Measurements from ENCODE around the gene GSTO2. TPM values are rescaled to one million over a fixed set of nuclear protein-coding genes. Genes with fewer than 3 reads are reported as not detected.
"Not testable (repeated sequence)": the region's sequence is repeated elsewhere in the genome, so short reads cannot be mapped to it uniquely, and the experiment has no call there.

GSTO2 gene
- total and polyA plus RNA-seq, 2 donors from 2014 or later, result 22.3 to 56.7 TPM

DNA sequence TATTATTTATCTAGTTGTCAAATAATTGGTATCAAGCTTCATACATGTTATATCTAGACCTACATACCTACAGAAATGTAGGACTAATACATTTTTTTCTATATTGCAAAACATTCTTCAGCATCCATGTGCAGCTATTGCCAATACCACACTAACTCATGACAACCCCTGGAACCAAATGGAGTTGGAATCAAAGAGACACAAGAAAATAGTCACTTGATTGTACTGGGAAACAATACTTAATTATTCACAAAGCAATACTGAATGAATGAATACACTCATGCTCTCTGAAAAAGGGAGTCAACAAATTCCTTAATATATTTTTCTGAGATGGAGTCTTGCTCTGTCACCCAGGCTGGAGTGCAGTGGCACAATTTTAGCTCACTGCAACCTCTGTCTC, 26.4 kb upstream of the GSTO2 start:
- intact Hi-C loops (cut with DNase I), result no loop called here
- TF ChIP-seq, protein P1, sequence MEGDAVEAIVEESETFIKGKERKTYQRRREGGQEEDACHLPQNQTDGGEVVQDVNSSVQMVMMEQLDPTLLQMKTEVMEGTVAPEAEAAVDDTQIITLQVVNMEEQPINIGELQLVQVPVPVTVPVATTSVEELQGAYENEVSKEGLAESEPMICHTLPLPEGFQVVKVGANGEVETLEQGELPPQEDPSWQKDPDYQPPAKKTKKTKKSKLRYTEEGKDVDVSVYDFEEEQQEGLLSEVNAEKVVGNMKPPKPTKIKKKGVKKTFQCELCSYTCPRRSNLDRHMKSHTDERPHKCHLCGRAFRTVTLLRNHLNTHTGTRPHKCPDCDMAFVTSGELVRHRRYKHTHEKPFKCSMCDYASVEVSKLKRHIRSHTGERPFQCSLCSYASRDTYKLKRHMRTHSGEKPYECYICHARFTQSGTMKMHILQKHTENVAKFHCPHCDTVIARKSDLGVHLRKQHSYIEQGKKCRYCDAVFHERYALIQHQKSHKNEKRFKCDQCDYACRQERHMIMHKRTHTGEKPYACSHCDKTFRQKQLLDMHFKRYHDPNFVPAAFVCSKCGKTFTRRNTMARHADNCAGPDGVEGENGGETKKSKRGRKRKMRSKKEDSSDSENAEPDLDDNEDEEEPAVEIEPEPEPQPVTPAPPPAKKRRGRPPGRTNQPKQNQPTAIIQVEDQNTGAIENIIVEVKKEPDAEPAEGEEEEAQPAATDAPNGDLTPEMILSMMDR (IDR thresholded peaks at IDR 0.05; ENCODE audit: borderline replicate concordance, extremely low read depth, insufficient read depth), result no peak

DNA sequence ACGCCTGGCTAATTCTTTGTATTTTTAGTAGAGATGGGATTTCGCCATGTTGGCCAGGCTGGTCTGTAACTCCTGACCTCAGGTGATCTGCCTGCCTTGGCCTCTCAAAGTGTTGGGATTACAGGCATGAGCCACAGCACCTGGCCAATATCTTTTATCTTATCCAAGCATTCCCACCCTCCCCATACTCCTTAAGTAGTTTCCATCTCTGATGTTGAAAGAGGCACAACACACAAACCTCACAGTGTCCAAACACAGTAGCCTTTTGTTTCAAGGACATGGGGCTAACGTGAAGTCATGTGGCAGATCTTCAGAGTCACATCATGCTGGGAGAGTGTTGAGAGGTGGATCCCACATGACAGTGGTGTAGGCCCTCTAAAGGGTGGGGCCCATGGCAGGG, 26.0 kb upstream of the GSTO2 start:
- DNase-seq; H3K27me3 ChIP-seq (ENCODE audit: control insufficient read depth, insufficient read depth, low read length); H3K9me3 ChIP-seq (ENCODE audit: control insufficient read depth in 2 of 3, insufficient read depth in 1 of 3, low read length in 3 of 3); H3K4me1 ChIP-seq (ENCODE audit: control insufficient read depth in 2 of 3, insufficient read depth in 2 of 3, low read depth in 1 of 3, low read length in 3 of 3); intact Hi-C loops (cut with DNase I); H3K9ac ChIP-seq (ENCODE audit: low read length in 3 of 3); FAIRE-seq; H3K36me3 ChIP-seq (ENCODE audit: control insufficient read depth in 2 of 3, insufficient read depth in 3 of 3, low read length in 3 of 3); H3K27ac ChIP-seq (ENCODE audit: low read depth in 2 of 2, low read length in 2 of 2); H3K4me3 ChIP-seq (ENCODE audit: low read length in 3 of 3): not testable (repeated sequence)

More for the DNA sequence above, 26.4 kb upstream of the GSTO2 start:
- H3K27ac ChIP-seq (ENCODE audit: low read depth in 2 of 2, low read length in 2 of 2), result no peak overlapping the region
- H3K27me3 ChIP-seq (ENCODE audit: control insufficient read depth, insufficient read depth, low read length), result no peaks in the 10 kb centered on the region
- DNase-seq (no peak), FAIRE-seq (no peak)
- no peak overlapping the region for H3K9ac ChIP-seq (ENCODE audit: low read length in 3 of 3)
- no peaks in the 10 kb centered on the region for H3K36me3 ChIP-seq (ENCODE audit: control insufficient read depth in 2 of 3, insufficient read depth in 3 of 3, low read length in 3 of 3)
- no peaks in the 10 kb centered on the region for H3K9me3 ChIP-seq (ENCODE audit: control insufficient read depth in 2 of 3, insufficient read depth in 1 of 3, low read length in 3 of 3)
- no peaks in the 10 kb centered on the region for H3K4me1 ChIP-seq (ENCODE audit: control insufficient read depth in 2 of 3, insufficient read depth in 2 of 3, low read depth in 1 of 3, low read length in 3 of 3)
- H3K4me3 ChIP-seq (ENCODE audit: low read length in 3 of 3), result no peak overlapping the region

DNA sequence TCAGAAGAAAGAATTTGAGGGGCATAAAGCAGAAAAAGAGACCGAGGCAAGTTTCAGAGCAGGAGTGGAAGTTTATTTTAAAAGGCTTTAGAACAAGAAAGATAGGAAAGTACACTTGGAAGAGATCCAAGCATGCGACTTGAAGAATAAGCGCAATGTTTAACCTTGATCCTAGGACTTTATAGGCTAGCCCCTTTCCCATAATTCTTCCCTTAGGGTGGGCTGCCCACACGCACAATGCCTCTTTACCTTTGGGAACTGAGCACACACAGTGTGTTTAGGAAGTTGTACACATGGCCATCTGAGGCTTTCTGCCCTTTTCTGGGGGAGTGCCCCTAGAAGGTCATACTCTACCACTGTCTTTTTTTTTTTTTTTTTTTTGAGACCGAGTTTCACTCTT, 25.5 kb upstream of the GSTO2 start:
- Histone ChIP-seq H3K27me3 (ENCODE audit: control insufficient read depth, insufficient read depth, low read length) (no peaks in the 10 kb centered on the region), H3K4me1 (ENCODE audit: control insufficient read depth in 2 of 3, insufficient read depth in 2 of 3, low read depth in 1 of 3, low read length in 3 of 3) (no peaks in the 10 kb centered on the region), H3K36me3 (ENCODE audit: control insufficient read depth in 2 of 3, insufficient read depth in 3 of 3, low read length in 3 of 3) (no peaks in the 10 kb centered on the region), H3K4me3 (ENCODE audit: low read length in 3 of 3) (no peak overlapping the region), H3K27ac (ENCODE audit: low read depth in 2 of 2, low read length in 2 of 2) (no peak overlapping the region), H3K9me3 (ENCODE audit: control insufficient read depth in 2 of 3, insufficient read depth in 1 of 3, low read length in 3 of 3) (no peaks in the 10 kb centered on the region), H3K9ac (ENCODE audit: low read length in 3 of 3) (no peak overlapping the region)
- DNase-seq (no peak), FAIRE-seq (no peak)
- intact Hi-C loops (cut with DNase I), result no loop called here
- TF ChIP-seq, protein P1 (IDR thresholded peaks at IDR 0.05; ENCODE audit: borderline replicate concordance, extremely low read depth, insufficient read depth), result no peak

DNA sequence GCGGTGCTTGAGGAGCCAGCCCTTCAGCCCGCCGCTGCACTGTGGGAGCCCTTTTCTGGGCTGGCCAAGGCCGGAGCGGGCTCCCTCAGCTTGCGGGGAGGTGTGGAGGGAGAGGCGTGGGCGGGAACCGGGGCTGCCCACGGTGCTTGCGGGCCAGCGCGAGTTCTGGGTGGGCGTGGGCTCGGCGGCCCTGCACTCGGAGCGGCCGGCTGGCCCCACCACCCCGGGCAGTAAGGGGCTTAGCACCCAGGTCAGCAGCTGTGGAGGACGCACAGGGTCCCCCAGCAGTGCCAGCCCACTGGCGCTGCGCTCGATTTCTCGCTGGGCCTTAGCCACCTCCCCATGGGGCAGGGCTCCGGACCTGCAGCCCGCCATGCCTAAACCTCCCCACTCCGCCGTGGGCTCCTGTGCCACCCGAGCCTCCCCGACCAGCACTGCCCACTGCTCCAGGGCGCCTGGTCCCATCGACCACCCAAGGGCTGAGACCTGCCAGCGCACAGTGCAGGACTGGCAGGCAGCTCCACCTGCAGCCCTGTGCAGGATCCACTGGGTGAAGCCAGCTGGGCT, 23.8 kb upstream of the GSTO2 start:
- H3K9ac ChIP-seq (ENCODE audit: low read length in 3 of 3), result no peak overlapping the region
- no peaks in the 10 kb centered on the region for H3K4me1 ChIP-seq (ENCODE audit: control insufficient read depth in 2 of 3, insufficient read depth in 2 of 3, low read depth in 1 of 3, low read length in 3 of 3)
- H3K27ac ChIP-seq (ENCODE audit: low read depth in 2 of 2, low read length in 2 of 2), result no peak overlapping the region
- H3K27me3 ChIP-seq (ENCODE audit: control insufficient read depth, insufficient read depth, low read length), result no peaks in the 10 kb centered on the region
- H3K9me3 ChIP-seq (ENCODE audit: control insufficient read depth in 2 of 3, insufficient read depth in 1 of 3, low read length in 3 of 3), result no peaks in the 10 kb centered on the region
- FAIRE-seq (no peak), DNase-seq (peak in 1 of 5 donors; percentile 58)
- intact Hi-C loops (cut with DNase I), result no loop called here
- TF ChIP-seq, protein P1 (IDR thresholded peaks at IDR 0.05; ENCODE audit: borderline replicate concordance, extremely low read depth, insufficient read depth), result no peak
- H3K36me3 ChIP-seq (ENCODE audit: control insufficient read depth in 2 of 3, insufficient read depth in 3 of 3, low read length in 3 of 3), result no peaks in the 10 kb centered on the region
- no peak overlapping the region for H3K4me3 ChIP-seq (ENCODE audit: low read length in 3 of 3)

Measured in kidney (tissue), 14 donors.